C4-2B (cell line): ENCODE measurements around the gene CIB4.

Source experiments
- H3K27ac ChIP-seq: fragments of 450-650 bp; 2 replicates; pipeline ENCODE4 v1.5.1; 2017
- CTCF ChIP-seq: fragments of 450-650 bp; conservative IDR thresholded peaks from 2 replicates; pipeline ENCODE4 v1.5.1; 2017; ENCODE audit warnings: mild to moderate bottlenecking
- ZFX ChIP-seq: fragments of 450-650 bp; IDR thresholded peaks from 2 replicates; pipeline ENCODE4 v1.6.1; 2017

The CIB4 gene

GRCh38 chr2:26590508-26590907 is 50.7 kb downstream of the CIB4 start:
- H3K27ac ChIP-seq, result no peak overlapping the region
- TF ChIP-seq ZFX (no peak), CTCF (no peak)

GRCh38 chr2:26588576-26588975 is 52.6 kb downstream of the CIB4 start:
- no peak for TF ChIP-seq CTCF
- no peak for TF ChIP-seq ZFX

GRCh38 chr2:26587994-26588393 is 53.2 kb downstream of the CIB4 start:
- H3K27ac ChIP-seq, result no peak overlapping the region
- TF ChIP-seq ZFX, result no peak
- no peak for TF ChIP-seq CTCF

More at GRCh38 chr2:26588576-26588975, 52.6 kb downstream of the CIB4 start:
- no peak overlapping the region for H3K27ac ChIP-seq

GRCh38 chr2:26585966-26586365 is 55.2 kb downstream of the CIB4 start:
- TF ChIP-seq ZFX (no peak), CTCF (no peak)
- no peak overlapping the region for H3K27ac ChIP-seq

- H3K27ac ChIP-seq, result no peak overlapping the region
- no peak for TF ChIP-seq CTCF
- no peak for TF ChIP-seq ZFX
Observed at GRCh38 chr2:26585100-26585499, 56.1 kb downstream of the CIB4 start.

GRCh38 chr2:26584656-26585055 is 56.5 kb downstream of the CIB4 start:
- TF ChIP-seq CTCF, result no peak
- no peak for TF ChIP-seq ZFX
- H3K27ac ChIP-seq, result no peak overlapping the region

- TF ChIP-seq ZFX, result no peak
- TF ChIP-seq CTCF, result no peak
- H3K27ac ChIP-seq, result no peak overlapping the region
Observed at GRCh38 chr2:26584191-26584590, 57.0 kb downstream of the CIB4 start.
